ENCODE data around the gene EXOC6B.
A peak's percentile ranks its signal among the peaks of the same experiment; 100 is the strongest.

The EXOC6B gene

GRCh38 chr2:72797740-72798139 lies 28.1 kb downstream of the EXOC6B start:
- Histone ChIP-seq H3K4me3 (no peak overlapping the region), H3K27ac (no peak overlapping the region)

GRCh38 chr2:72796766-72797165 lies 29.1 kb downstream of the EXOC6B start:
- no peak overlapping the region for H3K4me3 ChIP-seq
- no peak overlapping the region for H3K27ac ChIP-seq

- Histone ChIP-seq H3K27ac (peak overlapping the region in 3 of 21 experiments; percentile 3 to 14 (median 10)), H3K4me3 (no peak overlapping the region)
These were observed 31.3 kb downstream of the EXOC6B start for GRCh38 chr2:72794572-72794971.

- Histone ChIP-seq H3K4me3 (no peak overlapping the region), H3K27ac (peak overlapping the region in 2 of 21 experiments; percentile 14 to 22)
These were observed 31.9 kb downstream of the EXOC6B start for GRCh38 chr2:72793798-72794440.

- H3K4me3 ChIP-seq: no peak overlapping the region
- H3K27ac ChIP-seq: peak overlapping the region in 1 of 21 experiments; percentile 6
These were observed 36.6 kb downstream of the EXOC6B start for GRCh38 chr2:72789241-72789640.

GRCh38 chr2:72788756-72789155 lies 37.1 kb downstream of the EXOC6B start:
- Histone ChIP-seq H3K4me3 (no peak overlapping the region), H3K27ac (peak overlapping the region in 1 of 21 experiments; percentile 6)

GRCh38 chr2:72785517-72785916 lies 40.3 kb downstream of the EXOC6B start:
- Histone ChIP-seq H3K27ac (no peak overlapping the region), H3K4me3 (no peak overlapping the region)

- H3K27ac ChIP-seq: no peak overlapping the region
- H3K4me3 ChIP-seq: no peak overlapping the region
These were observed 43.3 kb downstream of the EXOC6B start for GRCh38 chr2:72782520-72782919.

- Histone ChIP-seq H3K27ac (no peak overlapping the region), H3K4me3 (no peak overlapping the region)
These were observed 44.4 kb downstream of the EXOC6B start for GRCh38 chr2:72781480-72781879.

GRCh38 chr2:72780477-72780876 lies 45.4 kb downstream of the EXOC6B start:
- H3K27ac ChIP-seq: peak overlapping the region in 1 of 21 experiments; percentile 6
- H3K4me3 ChIP-seq: no peak overlapping the region

- H3K4me3 ChIP-seq: no peak overlapping the region
- H3K27ac ChIP-seq: no peak overlapping the region
These were observed 46.3 kb downstream of the EXOC6B start for GRCh38 chr2:72779495-72779894.

- no peak overlapping the region for H3K4me3 ChIP-seq
- no peak overlapping the region for H3K27ac ChIP-seq
These were observed 47.4 kb downstream of the EXOC6B start for GRCh38 chr2:72778410-72778809.

GRCh38 chr2:72770879-72771461 lies 54.9 kb downstream of the EXOC6B start:
- Histone ChIP-seq H3K27ac (no peak overlapping the region), H3K4me3 (no peak overlapping the region)

GRCh38 chr2:72765997-72766609 lies 59.7 kb downstream of the EXOC6B start:
- H3K4me3 ChIP-seq: no peak overlapping the region
- no peak overlapping the region for H3K27ac ChIP-seq

GRCh38 chr2:72762276-72762675 lies 63.6 kb downstream of the EXOC6B start:
- no peak overlapping the region for H3K27ac ChIP-seq
- no peak overlapping the region for H3K4me3 ChIP-seq

GRCh38 chr2:72759755-72760154 lies 66.1 kb downstream of the EXOC6B start:
- H3K4me3 ChIP-seq: no peak overlapping the region
- H3K27ac ChIP-seq: peak overlapping the region in 2 of 21 experiments; percentile 17 to 27

- Histone ChIP-seq H3K4me3 (no peak overlapping the region), H3K27ac (no peak overlapping the region)
These were observed 68.6 kb downstream of the EXOC6B start for GRCh38 chr2:72757177-72757775.

GRCh38 chr2:72755647-72756423 lies 70.0 kb downstream of the EXOC6B start:
- H3K27ac ChIP-seq: no peak overlapping the region

GRCh38 chr2:72754628-72755320 lies 71.1 kb downstream of the EXOC6B start:
- no peak overlapping the region for H3K4me3 ChIP-seq
- no peak overlapping the region for H3K27ac ChIP-seq

More at GRCh38 chr2:72755647-72756423, 70.0 kb downstream of the EXOC6B start:
- H3K4me3 ChIP-seq: no peak overlapping the region
